GM12892 (cell line): ENCODE measurements around the gene ADSS2.

Experiments
- POLR2A ChIP-seq: IDR thresholded peaks from 2 replicates; pipeline ENCODE4 v1.6.1; 2011; ENCODE audit warnings: low read depth, low read length, control low read depth
- POLR2AphosphoS5 ChIP-seq: IDR thresholded peaks from 2 replicates; pipeline ENCODE4 v1.6.1; 2011; ENCODE audit warnings: low read depth, low read length, control low read depth

- TF ChIP-seq POLR2A (no peak), POLR2AphosphoS5 (no peak)
Observed at GRCh38 chr1:244427647-244428046, 24.1 kb downstream of the ADSS2 start.
